Measurements from ENCODE around the gene FAM20C. TPM values are rescaled to one million over a fixed set of nuclear protein-coding genes. Genes with fewer than 3 reads are reported as not detected.
"Not testable (repeated sequence)": the region's sequence is repeated elsewhere in the genome, so short reads cannot be mapped to it uniquely, and the experiment has no call there.

The FAM20C gene
- total RNA-seq, 1 donor from 2014 or later: 29.7 TPM

DNA sequence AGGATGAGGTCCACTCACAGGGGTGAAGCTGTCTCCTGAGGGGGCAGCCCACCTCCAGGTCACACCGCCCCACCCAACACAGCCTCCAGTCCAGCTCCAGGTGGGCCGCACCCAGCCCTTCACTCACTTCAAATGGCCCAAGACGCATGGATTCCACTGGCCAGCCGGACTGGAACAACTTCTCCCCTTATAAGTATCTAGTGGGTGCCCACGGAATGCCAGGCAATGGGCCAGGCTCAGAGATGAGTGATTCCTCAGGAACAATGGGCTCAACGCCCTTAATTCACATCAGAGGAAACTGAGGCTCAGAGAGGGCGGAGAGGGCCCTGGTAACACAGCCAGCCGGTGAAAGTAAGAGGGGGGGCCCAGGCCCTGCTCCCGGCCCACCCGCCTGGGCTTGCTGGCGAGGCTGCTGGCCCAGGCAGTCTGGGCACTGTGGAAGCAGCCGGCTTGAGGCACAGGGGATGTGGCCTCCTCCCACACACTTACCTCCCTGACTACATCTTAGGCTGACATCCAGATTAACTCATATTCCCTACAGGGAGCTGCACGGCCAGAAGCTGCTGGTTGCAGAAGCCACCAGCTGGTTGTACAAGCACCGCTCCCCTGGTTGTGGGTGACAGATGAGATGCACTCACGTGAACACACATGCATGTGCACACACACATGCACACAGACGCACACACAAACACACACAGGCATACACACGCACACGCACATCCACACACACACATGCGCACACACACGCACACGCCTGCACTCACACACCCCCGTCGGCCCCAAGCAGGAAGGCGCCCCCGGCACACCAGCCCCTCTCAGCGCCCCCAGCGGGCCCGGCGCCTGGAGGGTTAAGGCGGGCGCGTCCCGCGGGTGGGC, 1.0 kb upstream of the FAM20C start:
- DNase-seq: peak; percentile 76

- peak; percentile 21 for DNase-seq
Measured at GRCh38 chr7:192701-193480, 520 bp downstream of the FAM20C start.

- DNase-seq: peak; percentile 32
Measured at GRCh38 chr7:193481-194251, 1.3 kb downstream of the FAM20C start.

DNA sequence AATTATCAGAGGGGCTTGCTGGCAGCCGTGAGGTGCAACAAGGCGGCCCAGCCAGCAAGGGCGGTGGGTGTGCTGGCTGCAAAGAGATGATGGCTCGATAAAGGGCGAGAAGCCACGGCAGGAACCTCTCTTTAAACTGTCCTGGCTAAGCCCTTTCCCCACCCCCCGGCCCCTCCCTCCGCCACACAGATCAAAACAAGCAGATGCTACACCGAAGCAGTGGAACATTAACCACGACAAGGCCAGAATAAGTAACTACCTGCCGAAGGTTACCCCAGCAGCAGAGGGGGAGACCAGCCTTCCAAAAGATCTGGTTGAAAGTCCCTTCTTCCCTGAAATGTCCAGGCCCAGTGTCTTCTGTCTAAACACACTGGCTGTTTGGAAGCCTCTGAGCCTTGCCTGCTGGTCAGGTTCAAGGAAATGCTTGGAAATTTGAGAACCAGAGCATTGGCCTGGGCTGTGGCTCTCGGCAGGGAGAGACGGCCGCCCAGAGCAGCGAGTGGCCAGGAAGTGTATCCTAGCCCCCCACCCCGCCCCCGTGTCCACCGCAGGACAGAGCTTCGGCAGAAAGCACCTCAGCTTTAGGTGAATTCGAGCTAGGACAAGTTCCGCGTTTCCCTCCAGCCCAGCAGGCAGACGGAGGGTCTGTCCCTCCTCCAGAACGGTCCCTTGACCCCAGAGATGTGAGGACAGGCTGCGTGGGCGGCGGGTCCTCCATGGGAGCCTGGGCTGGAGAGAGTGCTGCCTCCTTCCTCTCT, 2.1 kb downstream of the FAM20C start:
- peak; percentile 48 for DNase-seq

- no peak for DNase-seq
Measured at GRCh38 chr7:195010-195829, 2.8 kb downstream of the FAM20C start.

GRCh38 chr7:195830-196128, 3.4 kb downstream of the FAM20C start:
- no peak for DNase-seq

DNA sequence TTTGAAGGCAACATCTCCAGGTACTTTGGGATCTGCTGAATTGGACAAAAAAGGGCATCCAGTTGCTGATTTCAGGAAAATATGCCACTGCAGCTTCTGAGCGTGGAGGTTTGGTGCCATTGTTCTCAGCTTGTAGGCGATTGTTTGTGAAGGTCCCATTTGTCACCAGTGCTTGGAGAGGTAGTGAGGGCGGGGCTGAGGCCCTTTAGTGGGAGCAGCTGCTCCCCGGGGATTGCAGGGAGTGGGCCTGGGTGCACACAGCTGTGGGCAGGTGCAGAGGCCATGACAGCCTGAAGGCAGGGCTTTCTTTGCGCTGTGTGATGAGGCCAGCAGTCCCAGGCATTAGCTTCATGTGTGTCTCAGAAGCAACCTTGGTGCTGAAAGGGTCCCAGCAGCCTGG, 3.9 kb downstream of the FAM20C start:
- no peak for DNase-seq

- no peak for DNase-seq
Measured at GRCh38 chr7:196778-197321, 4.5 kb downstream of the FAM20C start.

GRCh38 chr7:197413-198335, 5.3 kb downstream of the FAM20C start:
- no peak for DNase-seq

GRCh38 chr7:199483-200249, 7.3 kb downstream of the FAM20C start:
- DNase-seq: peak; percentile 59

DNA sequence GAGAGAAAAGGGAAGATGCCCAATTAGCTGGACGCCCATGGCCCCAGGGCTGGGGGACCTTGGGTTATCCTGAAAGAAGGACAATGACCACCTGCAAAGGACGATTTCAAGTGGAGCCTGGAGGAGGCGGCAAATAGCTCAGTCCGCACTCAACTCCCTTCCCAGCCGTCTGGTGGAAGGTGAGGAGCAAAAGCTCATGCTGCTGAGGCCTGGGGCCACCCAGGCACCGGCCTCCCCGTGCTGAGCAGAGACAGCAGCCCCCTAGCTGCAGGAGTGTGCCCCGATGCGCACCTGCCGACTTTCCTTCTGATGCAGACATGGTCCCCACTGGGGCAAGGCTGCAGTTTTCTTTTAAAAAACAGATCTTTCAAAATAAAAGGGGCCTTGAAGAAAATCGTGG, 7.9 kb downstream of the FAM20C start:
- no peak for DNase-seq

- no peak for DNase-seq
Measured at GRCh38 chr7:200704-201103, 8.3 kb downstream of the FAM20C start.

DNA sequence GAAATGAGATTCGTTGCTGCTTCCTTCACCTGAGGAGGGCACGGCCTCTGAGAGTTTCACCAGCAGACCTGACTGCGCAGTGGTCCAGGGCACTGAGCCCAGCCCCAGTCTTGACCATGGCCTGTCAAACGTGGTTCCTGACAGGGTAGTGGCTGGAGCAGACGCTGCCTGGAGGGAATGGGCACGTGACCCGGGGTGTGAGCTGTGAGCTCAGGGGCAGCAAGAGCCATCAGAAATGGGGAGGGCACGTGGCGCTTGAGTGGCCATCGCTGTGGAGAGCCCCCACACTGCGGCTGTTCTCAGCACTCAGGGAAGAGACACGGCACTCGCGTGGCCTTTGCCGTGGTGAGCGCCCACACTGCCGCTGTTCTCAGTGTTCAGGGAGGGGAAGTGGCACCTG, 12.0 kb downstream of the FAM20C start:
- DNase-seq: no peak

DNA sequence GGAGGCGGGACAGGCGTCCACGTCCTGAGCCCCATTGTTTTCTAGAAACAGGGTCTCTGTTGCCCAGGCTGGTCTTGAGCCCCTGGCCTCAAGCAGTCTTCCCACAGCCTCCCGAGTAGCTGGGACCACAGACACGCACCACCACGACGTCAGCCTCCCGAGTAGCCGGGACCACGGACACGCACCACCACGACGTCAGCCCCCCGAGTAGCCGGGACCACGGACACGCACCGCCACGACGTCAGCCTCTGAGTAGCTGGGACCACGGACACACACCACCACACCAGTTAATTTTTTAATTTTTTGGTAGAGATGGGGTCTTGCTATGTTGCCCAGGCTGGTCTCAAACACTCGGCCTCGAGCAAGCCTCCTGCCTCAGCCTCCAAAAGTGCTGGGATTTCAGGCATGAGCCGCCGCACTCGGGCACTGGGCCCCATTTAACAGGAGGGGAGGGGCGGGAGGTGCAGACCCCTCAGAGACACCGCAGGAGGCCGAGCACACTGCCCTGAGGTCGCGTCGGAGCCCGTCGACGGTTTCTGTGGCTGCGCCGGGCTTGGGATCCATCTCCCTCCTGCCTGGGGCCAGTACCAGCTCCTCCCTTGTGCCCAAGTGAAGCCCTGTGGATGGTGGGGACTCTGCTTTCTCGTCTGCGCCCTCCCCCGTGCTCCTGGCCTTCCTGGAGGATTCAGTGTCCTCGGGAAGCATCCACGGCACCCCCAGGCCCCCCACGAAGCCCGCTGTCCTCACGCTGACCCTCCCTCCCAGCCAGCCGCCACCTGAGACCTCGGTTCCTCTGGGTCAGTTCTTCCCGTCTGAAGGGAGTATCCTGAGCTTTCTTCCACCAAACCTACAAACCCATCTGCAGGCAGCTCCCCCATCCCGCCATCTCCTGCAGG, 13.0 kb downstream of the FAM20C start:
- DNase-seq: no peak

- not testable (repeated sequence) for DNase-seq
Measured at GRCh38 chr7:206351-206750, 14.0 kb downstream of the FAM20C start.

- DNase-seq: no peak
Measured at GRCh38 chr7:207418-208129, 15.2 kb downstream of the FAM20C start.

GRCh38 chr7:208130-208673, 15.8 kb downstream of the FAM20C start:
- no peak for DNase-seq
